ENCODE data around the gene CCDC33. TPM values are rescaled to one million over a fixed set of nuclear protein-coding genes. Genes with fewer than 3 reads are reported as not detected.

CCDC33 gene
- total and polyA plus RNA-seq, 2 donors (not counting 3 experiments of a cell fraction or from before 2014, with no cell fraction given): not detected

- no peaks in the 10 kb centered on the region for H4K20me1 ChIP-seq (replicated peaks; ENCODE audit: control insufficient read depth, extremely low read depth, insufficient read depth, low read length)
- H3K27ac ChIP-seq (ENCODE audit: insufficient read depth, low read depth, low read length): no peak overlapping the region
- TF ChIP-seq MYC (IDR thresholded peaks at IDR 0.05; ENCODE audit: low read depth, low read length): no peak
- TF ChIP-seq EZH2 (IDR thresholded peaks at IDR 0.05; ENCODE audit: borderline replicate concordance, low read depth, low read length, severe bottlenecking): no peak
- TF ChIP-seq GATA2 (IDR thresholded peaks at IDR 0.05; ENCODE audit: insufficient read depth, insufficient read length, low read depth, low read length): no peak
- no peak for TF ChIP-seq CTCF (IDR thresholded peaks at IDR 0.05; ENCODE audit: extremely low read depth in 1 of 2, insufficient read depth in 1 of 2, low read depth in 1 of 2, low read length in 2 of 2)
- no peak for TF ChIP-seq POLR2A (IDR thresholded peaks at IDR 0.05; ENCODE audit: low read depth, low read length)
- TF ChIP-seq JUN (IDR thresholded peaks at IDR 0.05; ENCODE audit: borderline replicate concordance, insufficient read depth, insufficient read length, low read depth): no peak
- TF ChIP-seq MAX (IDR thresholded peaks at IDR 0.05; ENCODE audit: insufficient read depth, insufficient read length): no peak
- TF ChIP-seq POLR2AphosphoS5 (IDR thresholded peaks at IDR 0.05; ENCODE audit: insufficient read depth, low read depth, low read length): no peak
- TF ChIP-seq FOS (IDR thresholded peaks at IDR 0.05; ENCODE audit: borderline replicate concordance, insufficient read depth, low read length): no peak
- no peak overlapping the region for H3K4me3 ChIP-seq (replicated peaks in 1 of 3; ENCODE audit: insufficient read depth in 1 of 3, low read depth in 1 of 3, low read length in 3 of 3)
- H3K9ac ChIP-seq (replicated peaks; ENCODE audit: extremely low read depth, insufficient read depth, low read length): no peak overlapping the region
- no peaks in the 10 kb centered on the region for H3K4me1 ChIP-seq (ENCODE audit: control insufficient read depth, extremely low read depth, insufficient read depth, low read length)
- dilution Hi-C loops (cut with MboI; ENCODE audit: extremely low pct_ligation_motif_present, low sequenced_read_pairs) (no loop called here), intact Hi-C loops (cut with micrococcal nuclease) (no loop called here)
- H3K36me3 ChIP-seq (ENCODE audit: control insufficient read depth in 2 of 2, extremely low read depth in 1 of 2, insufficient read depth in 2 of 2, low read length in 2 of 2): no peaks in the 10 kb centered on the region
- BruUV-seq (replicated peaks): no TSS peak
- H3K79me2 ChIP-seq (ENCODE audit: control insufficient read depth, insufficient read depth, low read length): no peaks in the 10 kb centered on the region
- POLR2A ChIA-PET: interaction anchor here (0.6 kb wide), 1 partner anchor 14 kb away, joined by 6 read pairs; no protein-coding TSS in a partner anchor
- DNase-seq (ENCODE audit: low read depth, low spot score) (no peak), FAIRE-seq (no peak)
- CTCF ChIA-PET: interaction anchor here (1.0 to 1.5 kb wide), 2 partner anchors 10 to 12 kb away, joined by 3 to 4 read pairs; no protein-coding TSS in a partner anchor
- H2AFZ ChIP-seq (ENCODE audit: low read depth, low read length): no peak overlapping the region
- no peak overlapping the region for H3K4me2 ChIP-seq (ENCODE audit: insufficient read depth, low read length)
- no peaks in the 10 kb centered on the region for H3K9me3 ChIP-seq (replicated peaks; ENCODE audit: control insufficient read depth, insufficient read depth, low read length)
- H3K27me3 ChIP-seq (ENCODE audit: control insufficient read depth in 2 of 2, insufficient read depth in 2 of 2, low read length in 2 of 2): peaks cover 6 to 14% of the 10 kb centered on the region in 2 experiments
- H3K9me1 ChIP-seq (replicated peaks; ENCODE audit: control insufficient read depth, extremely low read depth, insufficient read depth, low read length): no peaks in the 10 kb centered on the region
Measured at GRCh38 chr15:74250266-74250665, 14.1 kb downstream of the CCDC33 start.

All from endothelial cell of umbilical vein (primary cell).